GM12878 (cell line): ENCODE data around the gene LRRC58. TPM values are rescaled to one million over a fixed set of nuclear protein-coding genes. Genes with fewer than 3 reads are reported as not detected.
A peak's percentile ranks its signal among the peaks of the same experiment; 100 is the strongest.

ENCODE experiments used
- ATAC-seq: fragments of 200-7000 bp; cut with Tn5 transposase; 3 replicates; pipeline ENCODE4 v1.9.1; 2020; ENCODE audit warnings: mild to moderate bottlenecking, moderate library complexity
- Bru-seq: library from RNA; stranded (reverse); fragments of 400-500 nt; gene quantifications from one replicate; lab custom pipeline; 2021; lab: Mats Ljungman, UMichigan
- BruChase-seq, 2 experiments: library from RNA; stranded (reverse); fragments of 400-500 nt; gene quantifications; one replicate each; lab custom pipeline; 2021; lab: Mats Ljungman, UMichigan
- BruUV-seq: library from RNA; stranded (reverse); fragments of 400-500 nt; replicated peaks from 2 replicates; lab custom pipeline; 2021; lab: Mats Ljungman, UMichigan
- CTCF ChIA-PET: fragments of 300-600 bp; sonication (Branson Sonifier 250); formaldehyde crosslinking; extraction: SDS; loops from one replicate; lab custom pipeline; 2021; ENCODE audit warnings: inconsistent platforms; lab: Yijun Ruan, JAX
- POLR2A ChIA-PET: fragments of 350-600 bp; formaldehyde crosslinking; extraction: SDS; loops from one replicate; lab custom pipeline; 2021; ENCODE audit warnings: inconsistent platforms; lab: Charles Lee
- RAD21 ChIA-PET: fragments of 300-600 bp; sonication (Branson Sonifier 250); formaldehyde crosslinking; loops from one replicate; lab custom pipeline; 2023; ENCODE audit warnings: antibody characterized with exemption; ENCODE audit not compliant: unreplicated experiment; lab: Charles Lee
- SMC1A ChIA-PET: fragments of 300-600 bp; sonication (Branson Sonifier 250); formaldehyde crosslinking; loops from one replicate; lab custom pipeline; 2023; ENCODE audit not compliant: unreplicated experiment, uncharacterized antibody; lab: Charles Lee
- DNase-seq: peaks from one replicate; pipeline ENCODE4 v3.0.0-alpha.2; 2011; ENCODE audit warnings: low read depth, low spot score
- FAIRE-seq: peaks from 3 replicates; lab custom pipeline; 2011; peaks lifted over from hg19 to GRCh38; lab: Jason Lieb, UNC
- H2AFZ ChIP-seq: 2 replicates; pipeline ENCODE4 v1.6.0; 2011; ENCODE audit warnings: low read depth, low read length, control low read depth; ENCODE audit not compliant: control insufficient read depth
- H3K27ac ChIP-seq: 2 replicates; pipeline ENCODE4 v1.5.1; 2011; ENCODE audit warnings: control low read depth; ENCODE audit not compliant: control insufficient read depth, insufficient read depth
- H3K27me3 ChIP-seq, 2 experiments: replicated peaks in 1 of 2; 2 replicates each; pipeline versions ENCODE4 v1.6.0 to v1.6.1; 2011; ENCODE audit warnings: low read length in 1 of 2; ENCODE audit not compliant: control insufficient read depth in 2 of 2, insufficient read depth in 2 of 2
- H3K36me3 ChIP-seq, 2 experiments: 2 replicates each; pipeline ENCODE4 v1.5.1; 2011; ENCODE audit warnings: low read length in 1 of 2; ENCODE audit not compliant: control insufficient read depth in 2 of 2, insufficient read depth in 2 of 2
- H3K4me1 ChIP-seq: 2 replicates; pipeline ENCODE4 v1.6.1; 2011; ENCODE audit warnings: mild to moderate bottlenecking, low read length, moderate library complexity, mixed read lengths; ENCODE audit not compliant: control insufficient read depth, insufficient read depth
- H3K4me2 ChIP-seq: 2 replicates; pipeline ENCODE4 v1.6.0; 2011; ENCODE audit warnings: control low read depth; ENCODE audit not compliant: control insufficient read depth, insufficient read depth
- H3K4me3 ChIP-seq: fragments of 200-600 bp; sonication (generic); 2 replicates; pipeline ENCODE4 v1.5.1; 2016
- H3K79me2 ChIP-seq: 2 replicates; pipeline ENCODE4 v1.6.0; 2011; ENCODE audit warnings: low read length; ENCODE audit not compliant: control insufficient read depth, insufficient read depth
- H3K9ac ChIP-seq: 2 replicates; pipeline ENCODE4 v1.8.0; 2011; ENCODE audit warnings: low read length, control low read depth, mixed read lengths; ENCODE audit not compliant: control insufficient read depth, insufficient read depth
- H3K9me3 ChIP-seq: replicated peaks from 3 replicates; pipeline ENCODE4 v1.5.1; 2011; ENCODE audit warnings: mild to moderate bottlenecking, low read length; ENCODE audit not compliant: control insufficient read depth, insufficient read depth
- H4K20me1 ChIP-seq: 2 replicates; pipeline ENCODE4 v1.6.0; 2011; ENCODE audit not compliant: control insufficient read depth, insufficient read depth
- ASH2L ChIP-seq: fragments of 300-600, 200-600 bp; sonication (generic); IDR thresholded peaks from 2 replicates; pipeline ENCODE4 v1.6.1; 2017; ENCODE audit warnings: low read depth, mild to moderate bottlenecking, borderline replicate concordance
- BCL3 ChIP-seq: IDR thresholded peaks from 2 replicates; pipeline ENCODE4 v1.6.1; 2011; ENCODE audit warnings: borderline replicate concordance, low read depth, mild to moderate bottlenecking, moderate library complexity, low read length; ENCODE audit not compliant: insufficient read depth, poor library complexity, severe bottlenecking
- DPF2 ChIP-seq: fragments of 450-650 bp; IDR thresholded peaks from 2 replicates; pipeline ENCODE4 v1.6.1; 2017; ENCODE audit warnings: mild to moderate bottlenecking
- MAX ChIP-seq: IDR thresholded peaks from 2 replicates; pipeline ENCODE4 v1.6.1; 2012; ENCODE audit warnings: low read depth, low read length, improper control_type of control experiment
- MTA2 ChIP-seq: fragments of 450-650 bp; IDR thresholded peaks from 2 replicates; pipeline ENCODE4 v1.6.1; 2016; ENCODE audit warnings: low read depth, mild to moderate bottlenecking, moderate library complexity
- MYB ChIP-seq: fragments of 150-350 bp; IDR thresholded peaks from 2 replicates; pipeline ENCODE4 v1.6.1; 2014; ENCODE audit warnings: mild to moderate bottlenecking, low read depth, low read length, borderline replicate concordance
- NR2F1 ChIP-seq: fragments of 450-650 bp; conservative IDR thresholded peaks from 2 replicates; pipeline ENCODE4 v1.6.1; 2017; ENCODE audit warnings: mild to moderate bottlenecking
- POLR2AphosphoS5 ChIP-seq: IDR thresholded peaks from 2 replicates; pipeline ENCODE4 v1.6.1; 2011; ENCODE audit warnings: mild to moderate bottlenecking, low read length, inconsistent platforms
- SIX5 ChIP-seq: IDR thresholded peaks from 2 replicates; pipeline ENCODE4 v1.6.1; 2011; ENCODE audit warnings: mild to moderate bottlenecking, low read depth, low read length, moderate library complexity; ENCODE audit not compliant: severe bottlenecking
- SMAD5 ChIP-seq: IDR thresholded peaks from 2 replicates; pipeline ENCODE4 v1.6.1; 2016; ENCODE audit warnings: antibody characterized with exemption, low read depth
- SMC3 ChIP-seq: IDR thresholded peaks from 2 replicates; pipeline ENCODE4 v1.6.1; 2011; ENCODE audit warnings: low read length, improper control_type of control experiment, borderline replicate concordance
- SP1 ChIP-seq: IDR thresholded peaks from one replicate; pipeline ENCODE4 v1.6.1; 2011; ENCODE audit warnings: low read depth, low read length
- STAT1 ChIP-seq: fragments of 450-650 bp; conservative IDR thresholded peaks from 2 replicates; pipeline ENCODE4 v1.6.1; 2014; ENCODE audit warnings: antibody characterized with exemption, mild to moderate bottlenecking
- TAF1 ChIP-seq: IDR thresholded peaks from 2 replicates; pipeline ENCODE4 v1.6.1; 2011; ENCODE audit warnings: mild to moderate bottlenecking, low read depth, low read length, borderline replicate concordance
- USF1 ChIP-seq: IDR thresholded peaks from 2 replicates; pipeline ENCODE4 v1.6.1; 2011; ENCODE audit warnings: borderline replicate concordance, low read depth, mild to moderate bottlenecking, moderate library complexity, mixed read lengths, low read length; ENCODE audit not compliant: insufficient read depth; ENCODE audit errors: extremely low read length
- WGBS: methylation state at CpG from one replicate; pipeline ENCODE4 v1.1.6; 2016; ENCODE audit warnings: low lambda C conversion rate; ENCODE audit not compliant: insufficient replicate concordance, insufficient coverage; ENCODE audit errors: missing lambda C conversion rate; 5-methylcytosine and 5-hydroxymethylcytosine counted together
- in situ Hi-C: fragments of 300-500 bp; cut with MboI; formaldehyde crosslinking; loops from 9 replicates; pipeline ENCODE4 v1.14.3; 2018; ENCODE audit warnings: mixed read lengths
- intact Hi-C: fragments of 100-400 bp; cut with micrococcal nuclease; formaldehyde crosslinking; loops from one replicate; pipeline ENCODE4 v1.14.2; 2022; ENCODE audit not compliant: unreplicated experiment
- long read RNA-seq, 2 experiments: library from polyadenylated mRNA; unstranded; transcript quantifications; one replicate each; pipeline ENCODE4 v2.0.0, GENCODE V29; 2019 to 2020
- polyA minus RNA-seq, 3 experiments: library from RNA; depleted of rRNA, polyadenylated mRNA; stranded (reverse); fragments of >200 nt; gene quantifications; 2 replicates each; pipeline ENCODE4 v1.2.3, GENCODE V29; 2011
- polyA plus RNA-seq, 11 experiments: library from polyadenylated mRNA; depleted of rRNA in 4 of 11; unstranded in 6 of 11; stranded (reverse) in 5 of 11; fragments of >200 nt; fragmentation: Nextera tagmentation in 4 of 11; fragmentation: Illumina TruSeq in 1 of 11; extraction: Ambion mirVana in 4 of 11; extraction: Trizol in 1 of 11; gene quantifications; 1 replicate in 1 of 11; 2 replicates in 10 of 11; pipeline versions ENCODE4 v1.2.1 to v1.2.3, GENCODE V29; 2011 to 2016; ENCODE audit warnings: inconsistent platforms in 2 of 11, missing spikeins in 2 of 11, low read depth in 1 of 11
- total RNA-seq, 4 experiments: library from RNA; depleted of rRNA in 3 of 4; stranded (reverse); fragments of >200 nt in 3 of 4; fragmentation: Illumina TruSeq in 1 of 4; extraction: Trizol in 1 of 4; gene quantifications; 2 replicates each; pipeline versions ENCODE4 v1.2.1 to v1.2.3, GENCODE V29; 2013 to 2021

Gene LRRC58
- 32.9 and 33.4 TPM in 2 replicates for total RNA-seq (2013; cell fraction: nucleolus; rRNA removed)
- total RNA-seq (2014; rRNA removed) (28.5 and 33.2 TPM in 2 replicates), total RNA-seq (2014; rRNA removed; fragmentation: Illumina TruSeq; extraction: Trizol) (28.0 and 29.5 TPM in 2 replicates), total RNA-seq (2021) (17.9 and 19.7 TPM in 2 replicates), polyA plus RNA-seq (2011; rRNA removed) (29.1 and 46.8 TPM in 2 replicates), polyA plus RNA-seq (2014; fragmentation: Illumina TruSeq; extraction: Trizol) (25.0 and 28.0 TPM in 2 replicates), polyA plus RNA-seq (2014; fragmentation: Nextera tagmentation; extraction: Ambion mirVana) (1 to 10 TPM; 7.7 to 8.0 TPM), polyA plus RNA-seq (2014; rRNA removed) (12.9 and 14.8 TPM in 2 replicates), polyA plus RNA-seq (2016; fragmentation: Nextera tagmentation; extraction: Ambion mirVana) (10 to 100 TPM; 17.7 to 17.9 TPM), polyA minus RNA-seq (2011; rRNA and poly(A)+ RNA removed) (25.7 and 34.4 TPM in 2 replicates), Bru-seq, nascent RNA (percentile 91 among the genes with signal in this experiment), BruChase-seq, experiment 1, labeled RNA remaining after a 6-hour chase (percentile 96 among the genes with signal in this experiment), BruChase-seq, experiment 2, labeled RNA remaining after a 2-hour chase (percentile 95 among the genes with signal in this experiment)
- polyA plus RNA-seq (2011; ENCODE audit: low read depth), result 4.6 TPM
- polyA plus RNA-seq (2011; cell fraction: cytosol; rRNA removed), result 12.1 and 12.6 TPM in 2 replicates
- 5.3 and 6.1 TPM in 2 replicates for polyA plus RNA-seq (2011; cell fraction: nucleus; rRNA removed)
- 9.2 and 11.3 TPM in 2 replicates for polyA plus RNA-seq (2012)
- polyA minus RNA-seq (2011; cell fraction: cytosol; rRNA and poly(A)+ RNA removed), result 13.9 and 15.2 TPM in 2 replicates
- 7.4 and 12.2 TPM in 2 replicates for polyA minus RNA-seq (2011; cell fraction: nucleus; rRNA and poly(A)+ RNA removed)
- long read RNA-seq, experiment 1, full-length matches to known transcripts, result 10 of 12 reads
- long read RNA-seq, experiment 1, partial matches to known transcripts, result 0 of 12 reads
- long read RNA-seq, experiment 1, other reads (novel, unspliced or antisense), result 2 of 12 reads
- long read RNA-seq, experiment 2, full-length matches to known transcripts, result 2 of 17 reads
- long read RNA-seq, experiment 2, partial matches to known transcripts, result 1 of 17 reads
- long read RNA-seq, experiment 2, other reads (novel, unspliced or antisense), result 14 of 17 reads

- H2AFZ ChIP-seq, result peak within 1 kb of the TSS; percentile 98
- peak; percentile 91 for ATAC-seq
- H3K79me2 ChIP-seq, result peaks cover 53% of the 10 kb centered on the region
- H3K27me3 ChIP-seq, result no peaks in the 10 kb centered on the region
- in situ Hi-C loops, result no loop called here
- H3K4me3 ChIP-seq, result peak within 1 kb of the TSS; percentile 95
- TSS peak; percentile 97 for BruUV-seq
- WGBS, result under 1% methylated on average over 92 of the region's 95 CpGs
- intact Hi-C loops, result loop anchor here (2.0 kb wide), 2 partner anchors 68 to 254 kb away; partner anchors contain the start of gene GSK3B
- DNase-seq, result peak; percentile 56
- no peaks in the 10 kb centered on the region for H4K20me1 ChIP-seq
- peak within 1 kb of the TSS; percentile 87 for H3K9ac ChIP-seq
- H3K9me3 ChIP-seq, result no peaks in the 10 kb centered on the region
- ChIA-PET SMC1A (interaction anchor here (1.1 to 3.4 kb wide), 6 partner anchors 10 to 501 kb away, joined by 3 to 26 read pairs (median 8); no protein-coding TSS in a partner anchor), RAD21 (interaction anchor here (0.6 to 2.9 kb wide), 6 partner anchors 9 to 254 kb away, joined by 3 to 17 read pairs (median 4); no protein-coding TSS in a partner anchor), POLR2A (interaction anchor here (0.8 to 3.4 kb wide), 8 partner anchors 12 to 883 kb away, joined by 3 to 15 read pairs (median 4); partner anchors contain the start of gene NDUFB4), CTCF (interaction anchor here (0.7 to 8.6 kb wide), 9 partner anchors 8 to 1655 kb away, joined by 3 to 52 read pairs (median 3); no protein-coding TSS in a partner anchor)
- H3K4me1 ChIP-seq, result peaks cover 7% of the 10 kb centered on the region; the same call in 1 of the 2 replicates
- FAIRE-seq, result peak; percentile 92
- peak within 1 kb of the TSS; percentile 91 for H3K4me2 ChIP-seq
- H3K27ac ChIP-seq, result peak within 1 kb of the TSS; percentile 86
- 0 out of 4 replicates have a peak, but pooled peaks cover 0 to 5% of the 10 kb centered on the region in 2 experiments for H3K36me3 ChIP-seq
- 0 out of 2 replicates have a peak, but pooled peaks have one; percentile 27 for TF ChIP-seq MTA2
- TF ChIP-seq ASH2L, result peak; percentile 57; the same call in 1 of the 2 replicates
- no peak for TF ChIP-seq MYB
- peak; percentile 81; the same call in 1 of the 2 replicates for TF ChIP-seq POLR2AphosphoS5
- no peak for TF ChIP-seq SMC3
- TF ChIP-seq SIX5, result peak; percentile 16
- TF ChIP-seq SP1, result peak; percentile 9
- TF ChIP-seq SMAD5, result no peak; the same call in 1 of the 2 replicates
- peak; percentile 87 for TF ChIP-seq DPF2
- TF ChIP-seq TAF1, result peak; percentile 73
- peak; percentile 75 for TF ChIP-seq USF1
- peak; percentile 79 for TF ChIP-seq STAT1
- peak; percentile 15 for TF ChIP-seq BCL3
- TF ChIP-seq NR2F1, result peak; percentile 64; the same call in 1 of the 2 replicates
- peak; percentile 76; the same call in 1 of the 2 replicates for TF ChIP-seq MAX
These were observed at the start of gene LRRC58 for GRCh38 chr3:120348991-120349854. TSS of gene LRRC58 (minus strand) at chr3:120349354. CDS start at chr3:120349243, 111 bp downstream.
